Stimulated activated CD8-positive, alpha-beta memory T cell treated with anti-CD3 and anti-CD28 coated beads, Interleukin-12 subunit alpha, Interleukin-12 subunit beta, amount 100 ng/mL, for 1 hour (primary cell): ENCODE data around the gene LILRB5.
"Not testable (repeated sequence)": the region's sequence is repeated elsewhere in the genome, so short reads cannot be mapped to it uniquely, and the experiment has no call there.

ENCODE experiments used
- DNase-seq: peaks from one replicate; pipeline ENCODE4 v3.0.0-alpha.2; 2020; ENCODE audit warnings: low read depth

Gene LILRB5

DNA sequence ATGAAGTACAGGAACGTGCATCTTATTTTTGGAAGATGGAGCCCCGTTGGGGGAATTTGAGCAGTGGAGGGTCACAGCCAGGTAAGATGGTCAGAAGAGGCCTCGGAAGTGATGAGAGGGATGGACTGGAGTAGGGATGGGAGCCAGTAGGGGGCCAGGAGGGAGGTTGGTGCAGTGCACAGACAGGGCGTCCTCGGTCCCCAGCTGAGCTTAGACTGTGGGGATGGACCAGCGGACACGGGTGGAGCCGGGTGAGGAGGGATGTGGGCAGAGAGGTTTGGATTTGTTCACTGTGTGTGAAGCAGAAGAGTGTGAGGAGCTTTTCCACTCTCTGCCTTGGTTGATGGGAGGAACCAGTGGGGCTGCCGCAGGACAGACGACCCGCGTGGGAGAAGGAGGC lies 45.8 kb downstream of the LILRB5 start:
- DNase-seq, result no peak

DNA sequence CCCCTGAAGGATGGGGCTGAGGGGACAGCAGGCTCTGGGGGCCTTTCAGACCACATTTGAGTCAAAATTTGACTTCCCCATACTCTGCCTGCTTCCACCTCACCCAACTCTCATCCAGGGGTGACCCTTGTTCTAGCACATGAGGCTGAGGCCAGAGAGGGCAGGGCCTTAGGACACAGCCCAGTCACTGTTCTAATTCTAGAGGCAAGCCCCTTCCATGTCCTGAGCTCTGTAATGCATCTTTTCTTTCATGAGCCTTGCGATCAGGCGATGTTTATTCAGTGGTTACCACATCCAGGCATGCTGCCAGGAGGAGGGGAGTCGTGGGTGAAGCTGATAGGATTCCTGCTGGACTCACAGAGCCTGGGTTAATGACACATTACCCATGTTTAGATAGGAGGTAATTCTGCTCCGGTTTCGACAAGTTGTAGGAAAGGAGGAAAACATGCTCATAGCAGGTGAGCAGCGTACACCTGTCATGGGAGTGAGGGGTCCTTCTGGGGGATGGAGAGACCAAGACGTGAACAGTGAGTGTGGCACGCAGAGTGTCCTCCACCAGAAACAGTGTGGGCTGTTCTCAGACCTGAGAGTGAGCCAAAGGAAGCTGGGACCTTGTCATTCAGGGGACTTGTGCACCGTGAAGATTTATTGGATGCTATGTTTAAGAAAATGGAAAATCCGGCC lies 47.1 kb downstream of the LILRB5 start:
- no peak for DNase-seq

DNA sequence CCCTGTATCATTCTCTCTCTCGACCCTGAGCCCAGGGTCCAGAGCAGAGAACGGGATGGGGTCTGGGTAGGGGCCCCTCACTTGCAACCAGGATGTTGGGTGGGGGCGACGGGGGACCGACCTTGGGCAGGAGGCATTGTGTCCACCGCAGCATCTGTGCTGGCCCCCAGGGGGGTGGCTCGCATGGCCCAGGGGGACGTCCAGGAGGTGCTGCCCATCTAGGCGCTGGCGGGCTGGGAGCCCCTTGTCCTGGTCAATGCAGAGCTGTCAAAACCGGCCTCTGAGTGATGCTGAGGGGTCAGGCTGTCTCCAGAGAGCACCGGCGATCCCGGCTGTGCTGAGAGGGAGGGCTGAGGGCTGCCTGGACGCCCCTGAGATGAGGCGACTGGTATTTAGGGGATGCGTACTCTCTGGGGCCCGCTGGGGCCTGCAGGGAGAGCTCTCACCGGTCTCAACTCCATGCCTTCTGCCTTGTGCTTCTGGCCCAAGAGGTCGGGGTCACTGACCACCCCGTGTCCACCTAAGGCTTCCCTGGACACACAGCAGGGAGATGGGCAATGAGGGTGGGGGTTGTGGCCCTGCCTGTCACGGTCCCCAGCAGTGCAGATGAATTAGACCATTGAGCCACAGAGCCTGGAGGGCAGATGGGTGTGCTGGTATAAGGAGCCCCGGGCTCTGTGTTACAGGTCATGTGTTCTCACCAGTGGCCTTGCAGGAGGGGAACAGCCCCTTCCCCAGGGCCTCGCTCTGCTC lies 47.8 kb downstream of the LILRB5 start:
- no peak for DNase-seq

DNA sequence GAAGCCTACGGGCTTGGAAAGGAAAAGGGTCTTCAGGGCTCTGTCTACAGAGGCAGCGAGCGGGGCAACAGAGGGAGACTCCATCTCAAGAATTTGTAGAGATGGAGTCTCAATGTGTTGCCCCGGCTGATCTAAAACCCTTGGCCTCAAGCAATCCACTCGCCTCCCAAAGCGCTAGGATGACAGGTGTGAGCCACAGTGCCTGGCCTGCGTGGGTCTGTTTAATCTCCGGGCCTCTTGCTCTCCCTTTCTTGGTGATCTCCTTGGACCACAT lies 48.4 kb downstream of the LILRB5 start:
- DNase-seq, result no peak

DNA sequence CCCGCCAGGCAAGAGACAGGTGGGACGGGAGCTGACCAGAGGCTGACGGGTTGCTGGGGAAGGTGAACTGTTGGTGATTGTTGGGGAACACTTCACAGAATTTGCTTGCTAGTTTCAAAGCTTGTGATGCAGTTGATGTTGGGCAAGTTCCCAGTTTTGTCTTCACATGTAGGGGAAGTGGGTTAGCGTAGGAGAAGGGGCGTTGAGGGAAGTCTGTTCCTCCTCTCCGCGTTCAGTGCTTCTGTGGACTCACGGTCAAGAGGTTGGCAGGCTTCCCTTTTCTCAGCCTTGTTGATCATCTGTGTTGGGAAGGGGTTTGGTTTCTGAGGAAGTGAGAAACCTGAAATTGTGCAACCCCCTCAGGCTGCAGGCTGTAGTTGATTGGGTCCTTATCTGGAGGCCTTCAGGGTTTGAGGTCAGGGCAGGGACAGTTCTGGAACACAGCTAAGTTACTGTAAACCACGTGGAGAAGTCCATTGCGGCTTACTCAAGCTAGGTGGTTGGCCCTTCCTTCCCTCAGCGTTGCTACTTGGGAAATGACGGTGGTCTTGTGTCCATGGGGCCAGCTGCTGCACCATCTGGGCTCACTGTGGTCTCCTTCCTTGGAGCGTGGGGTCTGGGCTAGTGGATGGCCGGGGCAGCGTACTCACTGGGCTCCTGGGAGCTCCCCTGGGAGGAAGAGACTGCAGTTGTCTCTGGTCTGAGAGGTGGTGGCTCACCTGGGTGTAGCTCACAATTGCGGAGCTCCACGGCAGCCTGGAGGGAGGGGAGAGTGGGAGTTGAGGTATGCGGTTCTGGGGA lies 48.9 kb downstream of the LILRB5 start:
- DNase-seq, result no peak

DNA sequence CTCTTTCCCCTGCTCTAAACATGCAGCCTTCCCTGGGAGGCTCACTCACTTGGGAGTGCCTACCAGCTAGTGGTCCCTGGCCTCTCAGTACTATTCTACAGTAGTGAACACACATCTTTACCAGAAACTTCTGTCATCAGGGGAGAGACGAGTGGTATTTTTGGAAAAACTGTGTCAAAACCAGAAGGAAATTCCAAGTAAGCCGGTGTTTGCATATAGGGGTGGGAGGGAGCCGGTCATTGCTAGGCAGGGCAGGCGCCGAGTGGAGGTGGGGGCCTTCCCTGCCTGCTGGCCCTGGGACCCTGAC lies 49.4 kb downstream of the LILRB5 start:
- no peak for DNase-seq

DNA sequence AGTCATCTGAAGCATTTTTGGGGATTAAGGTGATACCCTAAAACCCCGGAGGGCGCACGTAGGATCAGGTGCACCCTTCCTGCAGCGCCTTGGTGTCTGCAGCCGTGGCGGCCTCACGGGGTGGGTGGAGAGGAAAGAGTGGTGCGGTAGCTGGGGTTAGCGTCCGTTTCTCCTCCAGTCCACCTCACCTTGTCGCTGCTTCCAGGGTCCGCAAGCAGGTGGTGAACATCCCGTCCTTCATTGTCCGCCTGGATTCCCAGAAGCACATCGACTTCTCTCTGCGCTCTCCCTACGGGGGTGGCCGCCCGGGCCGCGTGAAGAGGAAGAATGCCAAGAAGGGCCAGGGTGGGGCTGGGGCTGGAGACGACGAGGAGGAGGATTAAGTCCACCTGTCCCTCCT lies 49.9 kb downstream of the LILRB5 start:
- not testable (repeated sequence) for DNase-seq

DNA sequence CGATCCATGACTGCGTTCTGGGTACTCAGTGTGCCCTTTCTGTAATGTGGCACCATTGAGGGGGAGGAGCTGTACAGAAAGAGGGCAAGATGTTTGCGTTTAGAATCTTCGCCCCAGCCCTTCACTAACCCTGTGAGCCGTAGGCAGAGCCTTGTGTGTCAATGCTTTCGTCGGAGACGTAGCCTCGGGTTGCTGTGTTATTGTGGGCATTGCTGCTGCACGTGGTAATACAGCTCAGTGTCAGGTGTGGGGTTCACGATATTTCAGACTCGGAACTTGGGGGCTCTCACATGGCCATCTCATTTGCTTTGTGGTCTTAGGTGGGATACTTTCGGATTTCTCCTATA lies 50.3 kb downstream of the LILRB5 start:
- no peak for DNase-seq

DNA sequence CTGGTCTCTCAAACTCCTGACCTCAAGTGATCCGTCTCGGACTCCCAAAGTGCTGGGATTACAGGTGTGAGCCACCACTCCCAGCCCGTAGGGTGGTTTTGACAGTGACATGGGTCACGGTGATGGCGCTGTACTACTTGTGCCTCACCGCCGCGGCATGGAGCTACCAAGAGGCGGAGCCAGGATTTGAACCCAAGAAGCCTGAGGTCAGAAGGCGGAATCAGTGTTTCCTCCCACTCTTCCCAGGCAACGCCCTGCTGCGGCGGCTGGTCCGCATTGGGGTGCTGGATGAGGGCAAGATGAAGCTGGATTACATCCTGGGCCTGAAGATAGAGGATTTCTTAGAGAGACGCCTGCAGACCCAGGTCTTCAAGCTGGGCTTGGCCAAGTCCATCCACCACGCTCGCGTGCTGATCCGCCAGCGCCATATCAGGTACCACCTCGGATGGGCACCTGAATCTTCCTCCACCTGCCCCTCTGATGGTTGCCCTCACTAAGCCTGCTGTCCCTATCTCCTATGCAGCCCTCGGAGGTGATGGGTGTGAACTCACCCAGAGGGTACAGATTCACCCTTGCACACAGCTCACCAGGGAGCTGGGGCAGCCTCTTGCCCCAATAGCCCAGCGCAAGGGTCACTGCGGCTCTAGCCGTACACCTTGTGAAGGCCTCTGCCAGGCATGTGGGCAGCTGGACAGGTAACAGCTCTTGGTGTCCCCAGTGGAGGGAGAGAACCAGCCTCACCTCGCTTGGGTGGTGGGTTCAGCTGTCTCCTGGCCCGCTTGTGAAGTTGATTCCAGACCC lies 50.8 kb downstream of the LILRB5 start:
- no peak for DNase-seq

DNA sequence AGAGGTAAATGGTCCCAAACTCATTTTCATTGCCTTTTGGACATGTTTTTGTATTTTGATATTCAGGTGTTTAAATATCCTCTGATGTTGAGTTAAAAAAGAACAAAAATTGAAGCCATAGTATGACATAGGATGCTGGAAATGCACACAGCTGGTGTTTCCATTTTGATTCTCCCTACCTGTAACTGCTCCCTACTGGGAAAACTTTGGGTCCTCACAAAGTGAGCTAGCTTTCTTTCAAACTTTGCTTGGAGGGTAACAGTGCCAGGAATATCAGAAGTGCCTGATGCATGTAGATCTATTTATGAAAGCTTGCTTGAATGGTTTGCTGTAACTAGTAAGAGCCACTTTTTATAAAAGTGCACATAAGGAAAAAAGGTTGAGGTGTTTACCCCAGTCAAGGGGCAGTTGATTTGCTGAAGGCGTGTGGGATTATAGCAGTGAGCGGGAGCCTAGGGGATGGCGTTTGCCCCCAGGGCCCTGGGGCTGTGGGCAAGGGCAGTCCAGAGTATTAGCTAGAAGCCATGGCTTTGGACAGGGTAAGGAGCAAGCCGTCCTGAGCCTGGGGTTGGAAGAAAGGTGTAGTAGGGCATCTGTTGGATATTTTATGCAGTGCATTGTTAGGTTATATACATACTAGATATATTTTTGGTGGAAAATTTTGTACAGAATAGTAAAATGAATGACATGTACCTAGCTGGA lies 52.2 kb downstream of the LILRB5 start:
- no peak for DNase-seq

DNA sequence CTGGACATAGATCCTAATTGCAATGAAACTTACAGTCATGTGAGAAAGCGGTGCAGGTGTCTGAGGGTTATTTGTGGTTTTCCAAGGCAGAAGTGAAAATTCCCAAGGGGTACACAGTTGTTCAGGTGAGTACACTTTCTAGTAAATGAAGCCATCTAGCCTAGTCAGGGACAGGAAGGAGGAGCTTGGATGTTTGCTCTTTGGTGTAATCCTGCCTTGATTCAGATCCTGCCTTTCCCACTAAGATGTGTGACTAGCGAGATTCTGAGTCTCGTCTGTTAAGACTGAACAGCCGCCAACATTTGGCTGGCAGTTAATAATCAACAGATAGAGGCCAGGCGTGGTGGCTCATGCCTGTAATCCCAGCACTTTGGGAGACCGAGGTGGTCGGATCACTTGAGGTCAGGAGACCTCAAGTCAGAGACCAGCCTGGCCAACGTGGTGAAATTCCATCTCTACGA lies 53.9 kb downstream of the LILRB5 start:
- DNase-seq, result no peak

DNA sequence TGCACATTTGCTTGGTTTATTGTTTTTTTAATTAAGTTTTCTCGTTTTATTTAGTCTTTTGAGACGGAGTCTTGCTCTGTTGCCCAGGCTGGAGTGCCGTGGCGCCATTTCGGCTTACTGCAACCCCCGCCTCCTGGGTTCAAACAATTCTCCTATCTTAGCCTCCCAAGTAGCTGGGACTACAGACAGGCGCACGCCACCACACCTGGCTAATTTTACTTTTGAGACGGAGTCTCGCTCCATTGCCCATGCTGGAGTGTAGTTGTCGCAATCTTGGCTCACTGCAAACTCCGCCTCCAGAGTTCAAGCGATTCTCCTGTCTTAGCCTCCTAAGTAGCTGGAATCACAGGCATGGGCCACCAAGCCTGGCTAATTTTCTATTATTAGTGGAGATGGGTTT lies 55.1 kb downstream of the LILRB5 start:
- DNase-seq, result no peak

DNA sequence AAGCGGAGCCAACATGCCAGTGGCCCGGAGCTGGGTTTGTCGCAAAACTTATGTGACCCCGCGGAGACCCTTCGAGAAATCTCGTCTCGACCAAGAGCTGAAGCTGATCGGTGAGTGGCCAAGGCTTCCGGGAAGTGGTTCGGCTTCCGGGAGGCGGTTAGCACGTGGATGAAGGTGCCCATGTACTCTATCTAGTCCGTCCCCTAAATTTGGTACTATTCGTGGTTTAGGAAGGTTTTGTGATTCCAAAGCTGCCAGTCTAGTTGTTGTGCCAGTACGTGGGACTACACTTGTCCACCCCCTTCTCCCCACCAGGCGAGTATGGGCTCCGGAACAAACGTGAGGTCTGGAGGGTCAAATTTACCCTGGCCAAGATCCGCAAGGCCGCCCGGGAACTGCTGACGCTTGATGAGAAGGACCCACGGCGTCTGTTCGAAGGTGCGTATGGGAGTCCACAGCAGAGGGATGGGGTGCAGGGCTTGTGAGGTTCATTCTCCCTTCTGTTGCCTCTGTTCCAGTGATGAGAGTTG lies 55.8 kb downstream of the LILRB5 start:
- DNase-seq, result no peak
